ENCODE measurements around the gene PIK3R5. TPM values are rescaled to one million over a fixed set of nuclear protein-coding genes. Genes with fewer than 3 reads are reported as not detected.

Gene PIK3R5
- total RNA-seq, 2 experiments from 2014 or later = 46.7 to 50.4 TPM

DNA sequence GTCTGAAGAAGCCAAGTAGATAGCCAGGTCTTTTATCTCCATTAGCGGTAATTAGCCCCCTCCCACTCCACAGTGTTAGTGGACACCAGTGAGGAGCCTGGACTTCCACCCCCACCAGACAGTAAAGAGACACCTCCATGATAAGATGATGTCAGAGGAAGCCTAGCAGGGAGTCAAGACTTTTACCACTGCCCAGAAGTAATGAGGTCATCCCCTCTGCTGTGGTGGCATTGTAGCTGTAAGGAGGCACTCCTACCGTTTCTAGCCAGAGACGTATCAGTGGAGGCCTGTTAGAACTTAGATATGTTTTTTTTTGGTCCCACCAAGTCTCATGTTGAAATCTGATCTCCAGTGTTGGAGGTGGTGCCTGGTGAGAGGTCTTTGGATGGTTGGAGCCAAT lies 38.1 kb downstream of the PIK3R5 start:
- TF ChIP-seq, protein P1, sequence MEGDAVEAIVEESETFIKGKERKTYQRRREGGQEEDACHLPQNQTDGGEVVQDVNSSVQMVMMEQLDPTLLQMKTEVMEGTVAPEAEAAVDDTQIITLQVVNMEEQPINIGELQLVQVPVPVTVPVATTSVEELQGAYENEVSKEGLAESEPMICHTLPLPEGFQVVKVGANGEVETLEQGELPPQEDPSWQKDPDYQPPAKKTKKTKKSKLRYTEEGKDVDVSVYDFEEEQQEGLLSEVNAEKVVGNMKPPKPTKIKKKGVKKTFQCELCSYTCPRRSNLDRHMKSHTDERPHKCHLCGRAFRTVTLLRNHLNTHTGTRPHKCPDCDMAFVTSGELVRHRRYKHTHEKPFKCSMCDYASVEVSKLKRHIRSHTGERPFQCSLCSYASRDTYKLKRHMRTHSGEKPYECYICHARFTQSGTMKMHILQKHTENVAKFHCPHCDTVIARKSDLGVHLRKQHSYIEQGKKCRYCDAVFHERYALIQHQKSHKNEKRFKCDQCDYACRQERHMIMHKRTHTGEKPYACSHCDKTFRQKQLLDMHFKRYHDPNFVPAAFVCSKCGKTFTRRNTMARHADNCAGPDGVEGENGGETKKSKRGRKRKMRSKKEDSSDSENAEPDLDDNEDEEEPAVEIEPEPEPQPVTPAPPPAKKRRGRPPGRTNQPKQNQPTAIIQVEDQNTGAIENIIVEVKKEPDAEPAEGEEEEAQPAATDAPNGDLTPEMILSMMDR (IDR thresholded peaks at IDR 0.05) = no peak
- H3K27me3 Mint-ChIP-seq = no peaks in the 10 kb centered on the region
- CTCF ChIA-PET = no interaction called here
- H3K36me3 Mint-ChIP-seq (ENCODE audit: low read depth) = peaks cover 58% of the 10 kb centered on the region
- intact Hi-C loops (cut with micrococcal nuclease) = loop anchor here (5.0 kb wide), 1 partner anchor 35 kb away; no protein-coding TSS in a partner anchor
- H3K9me3 Mint-ChIP-seq = peaks cover 44% of the 10 kb centered on the region
- no peak overlapping the region for H3K4me3 Mint-ChIP-seq
- no peak overlapping the region for H3K27ac Mint-ChIP-seq
- H3K4me1 Mint-ChIP-seq (ENCODE audit: low read depth) = peaks cover 38% of the 10 kb centered on the region
- DNase-seq (no peak), ATAC-seq (no peak)
- POLR2A ChIA-PET = interaction anchor here (0.7 kb wide), 1 partner anchor 16 kb away, joined by 3 read pairs; no protein-coding TSS in a partner anchor

DNA sequence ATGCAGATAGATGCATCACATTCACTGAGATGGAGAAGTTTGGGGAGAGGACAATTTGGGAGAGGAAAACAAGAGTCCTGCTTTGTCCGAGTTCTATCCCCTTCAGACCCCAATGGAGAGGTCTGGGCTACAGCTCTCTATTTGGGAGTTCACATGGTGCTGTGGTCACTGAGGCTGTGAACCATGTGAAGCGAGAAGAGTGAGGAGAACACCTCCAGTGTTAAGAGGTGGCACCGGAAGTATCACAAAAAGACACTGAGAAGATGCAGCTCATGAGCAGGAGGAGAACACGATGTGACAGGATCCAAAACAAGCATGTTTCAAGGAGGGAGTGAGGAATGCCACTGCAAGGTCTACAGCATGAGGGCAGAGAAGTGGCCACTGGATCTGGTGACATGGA lies 39.7 kb downstream of the PIK3R5 start:
- POLR2A ChIA-PET = interaction anchor here (1.0 to 1.4 kb wide), 4 partner anchors 9 to 16 kb away, joined by 3 to 4 read pairs (median 4); no protein-coding TSS in a partner anchor
- TF ChIP-seq, protein P1 (IDR thresholded peaks at IDR 0.05) = no peak
- H3K27me3 Mint-ChIP-seq = no peaks in the 10 kb centered on the region
- no peak overlapping the region for H3K4me3 Mint-ChIP-seq
- DNase-seq (no peak), ATAC-seq (no peak)
- no peak overlapping the region for H3K27ac Mint-ChIP-seq
- H3K9me3 Mint-ChIP-seq = peaks cover 34% of the 10 kb centered on the region
- H3K36me3 Mint-ChIP-seq (ENCODE audit: low read depth) = peaks cover 52% of the 10 kb centered on the region
- intact Hi-C loops (cut with micrococcal nuclease) = loop anchor here (5.0 kb wide), 1 partner anchor 36 kb away; no protein-coding TSS in a partner anchor
- CTCF ChIA-PET = no interaction called here
- H3K4me1 Mint-ChIP-seq (ENCODE audit: low read depth) = peaks cover 39% of the 10 kb centered on the region

DNA sequence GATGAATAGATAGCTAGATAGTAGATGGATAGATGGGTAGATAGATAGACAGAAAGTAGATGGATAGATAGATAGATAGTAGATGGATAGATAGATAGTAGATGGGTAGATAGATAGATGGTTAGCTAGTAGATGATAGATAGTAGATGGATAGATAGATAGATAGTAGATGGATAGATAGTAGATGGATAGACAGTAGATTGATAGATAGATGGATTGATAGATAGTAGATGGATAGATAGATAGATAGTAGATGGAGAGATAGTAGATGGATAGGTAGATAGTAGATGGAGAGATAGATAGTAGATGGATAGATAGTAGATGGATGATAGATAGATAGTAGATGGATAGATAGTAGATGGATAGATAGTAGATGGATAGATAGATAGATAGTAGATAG lies 40.4 kb downstream of the PIK3R5 start:
- no peaks in the 10 kb centered on the region for H3K27me3 Mint-ChIP-seq
- H3K27ac Mint-ChIP-seq = no peak overlapping the region
- peaks cover 35% of the 10 kb centered on the region for H3K4me1 Mint-ChIP-seq (ENCODE audit: low read depth)
- no peak for ATAC-seq
- intact Hi-C loops (cut with micrococcal nuclease) = loop anchor here (5.0 kb wide), 1 partner anchor 37 kb away; no protein-coding TSS in a partner anchor
- DNase-seq = no peak
- H3K36me3 Mint-ChIP-seq (ENCODE audit: low read depth) = peaks cover 48% of the 10 kb centered on the region
- POLR2A ChIA-PET = interaction anchor here (0.8 to 1.4 kb wide), 4 partner anchors 12 to 24 kb away, joined by 3 to 4 read pairs (median 3); no protein-coding TSS in a partner anchor
- TF ChIP-seq, protein P1 (IDR thresholded peaks at IDR 0.05) = no peak
- H3K4me3 Mint-ChIP-seq = no peak overlapping the region
- peaks cover 28% of the 10 kb centered on the region for H3K9me3 Mint-ChIP-seq
- CTCF ChIA-PET = no interaction called here

DNA sequence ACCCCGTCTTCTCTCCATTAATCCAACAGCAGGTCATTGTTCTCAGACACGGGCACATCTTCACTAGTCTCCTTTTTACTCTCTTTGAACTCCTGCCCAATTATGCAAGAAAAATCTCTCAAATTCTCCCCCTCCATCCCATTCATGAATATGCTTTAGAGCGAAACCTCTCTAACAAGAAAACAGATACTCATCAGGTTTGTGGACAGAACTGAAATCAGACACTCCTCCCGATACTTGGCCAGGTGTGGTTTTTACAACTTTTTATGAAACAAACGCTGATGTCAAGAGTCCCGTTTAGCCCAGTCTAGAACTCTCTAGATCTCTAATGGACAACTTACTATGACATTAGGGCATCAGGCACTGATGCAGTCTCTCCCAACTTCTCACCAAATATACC lies 40.9 kb downstream of the PIK3R5 start:
- ATAC-seq (peak; percentile 60), DNase-seq (no peak)
- ChIA-PET POLR2A (interaction anchor here (0.8 to 1.3 kb wide), 3 partner anchors 12 to 25 kb away, joined by 3 to 6 read pairs (median 3); no protein-coding TSS in a partner anchor), CTCF (no interaction called here)
- peaks cover 32% of the 10 kb centered on the region for H3K4me1 Mint-ChIP-seq (ENCODE audit: low read depth)
- peaks cover 46% of the 10 kb centered on the region for H3K36me3 Mint-ChIP-seq (ENCODE audit: low read depth)
- intact Hi-C loops (cut with micrococcal nuclease) = no loop called here
- H3K4me3 Mint-ChIP-seq = no peak overlapping the region
- TF ChIP-seq, protein P1 (IDR thresholded peaks at IDR 0.05) = no peak
- H3K9me3 Mint-ChIP-seq = peaks cover 23% of the 10 kb centered on the region
- no peaks in the 10 kb centered on the region for H3K27me3 Mint-ChIP-seq
- no peak overlapping the region for H3K27ac Mint-ChIP-seq

DNA sequence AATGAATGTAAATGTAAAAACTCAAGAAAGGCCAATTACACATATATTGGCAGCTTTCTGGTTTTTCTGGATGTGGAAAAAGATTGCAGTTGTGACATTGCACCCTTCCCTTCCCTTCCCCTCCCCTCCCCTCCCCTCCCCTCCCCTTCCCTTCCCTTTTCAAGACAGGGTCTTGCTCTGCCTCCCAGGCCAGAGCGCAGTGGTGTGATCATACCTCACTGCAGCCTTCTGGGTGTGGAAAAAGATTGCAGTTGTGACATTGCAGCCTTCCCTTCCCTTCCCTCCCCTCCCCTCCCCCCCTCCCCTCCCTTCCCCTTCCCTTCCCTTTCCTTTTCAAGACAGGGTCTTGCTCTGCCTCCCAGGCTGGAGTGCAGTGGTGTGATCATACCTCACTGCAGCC lies 41.7 kb downstream of the PIK3R5 start:
- peaks cover 48% of the 10 kb centered on the region for H3K36me3 Mint-ChIP-seq (ENCODE audit: low read depth)
- ChIA-PET POLR2A (interaction anchor here (1.0 to 1.6 kb wide), 6 partner anchors 9 to 57 kb away, joined by 3 to 6 read pairs (median 3); no protein-coding TSS in a partner anchor), CTCF (interaction anchor here (0.7 to 1.6 kb wide), 3 partner anchors 39 to 71 kb away, joined by 3 to 5 read pairs (median 3); no protein-coding TSS in a partner anchor)
- H3K27ac Mint-ChIP-seq = no peak overlapping the region
- H3K9me3 Mint-ChIP-seq = peaks cover 24% of the 10 kb centered on the region
- TF ChIP-seq, protein P1 (IDR thresholded peaks at IDR 0.05) = no peak
- no peak for ATAC-seq
- H3K27me3 Mint-ChIP-seq = no peaks in the 10 kb centered on the region
- no peak for DNase-seq
- intact Hi-C loops (cut with micrococcal nuclease) = no loop called here
- no peak overlapping the region for H3K4me3 Mint-ChIP-seq
- H3K4me1 Mint-ChIP-seq (ENCODE audit: low read depth) = peaks cover 37% of the 10 kb centered on the region
